WTC11 (cell line): ENCODE measurements around the gene ANKRD13C. TPM values are rescaled to one million over a fixed set of nuclear protein-coding genes. Genes with fewer than 3 reads are reported as not detected.
A peak's percentile ranks its signal among the peaks of the same experiment; 100 is the strongest.

ENCODE experiments used
- CREM ChIP-seq: sonication (generic); formaldehyde crosslinking; IDR thresholded peaks from 2 replicates; pipeline ENCODE4 v1.8.1; 2022; ENCODE audit warnings: mild to moderate bottlenecking, missing genetic modification reagents, moderate library complexity
- EMX1 ChIP-seq: fragments of 250-450 bp; sonication (Bioruptor Pico); IDR thresholded peaks from 2 replicates; pipeline ENCODE4 v1.8.0; 2021; ENCODE audit warnings: mild to moderate bottlenecking
- ETV6 ChIP-seq: sonication (generic); formaldehyde crosslinking; IDR thresholded peaks from 2 replicates; pipeline ENCODE4 v1.8.1; 2022; ENCODE audit warnings: mild to moderate bottlenecking, missing genetic modification reagents
- FOXK1 ChIP-seq: sonication (generic); formaldehyde crosslinking; IDR thresholded peaks from 2 replicates; pipeline ENCODE4 v1.8.0; 2022; ENCODE audit warnings: mild to moderate bottlenecking, moderate library complexity, missing genetic modification reagents
- JUN ChIP-seq: sonication (generic); formaldehyde crosslinking; IDR thresholded peaks from 2 replicates; pipeline ENCODE4 v1.8.0; 2023; ENCODE audit warnings: mild to moderate bottlenecking, missing genetic modification reagents
- KAT7 ChIP-seq: sonication (generic); formaldehyde crosslinking; IDR thresholded peaks from 2 replicates; pipeline ENCODE4 v1.8.1; 2023; ENCODE audit warnings: missing genetic modification reagents, mild to moderate bottlenecking, borderline replicate concordance
- MYBL2 ChIP-seq: sonication (generic); formaldehyde crosslinking; IDR thresholded peaks from 2 replicates; pipeline ENCODE4 v1.8.1; 2023; ENCODE audit warnings: mild to moderate bottlenecking, moderate library complexity, missing genetic modification reagents
- NFYB ChIP-seq: sonication (generic); formaldehyde crosslinking; conservative IDR thresholded peaks from 2 replicates; pipeline ENCODE4 v1.8.0; 2022; ENCODE audit warnings: low read depth, missing genetic modification reagents
- OVOL2 ChIP-seq: fragments of 250-450 bp; sonication (Bioruptor Pico); IDR thresholded peaks from 2 replicates; pipeline ENCODE4 v1.9.0; 2021; ENCODE audit warnings: mild to moderate bottlenecking, borderline replicate concordance
- RORB ChIP-seq: fragments of 250-450 bp; sonication (Bioruptor Pico); IDR thresholded peaks from 2 replicates; pipeline ENCODE4 v1.9.0; 2021; ENCODE audit warnings: mild to moderate bottlenecking
- SMAD4 ChIP-seq: sonication (generic); formaldehyde crosslinking; IDR thresholded peaks from 2 replicates; pipeline ENCODE4 v1.8.0; 2022; ENCODE audit warnings: mild to moderate bottlenecking, missing genetic modification reagents
- TEAD4 ChIP-seq: sonication (generic); formaldehyde crosslinking; IDR thresholded peaks from 2 replicates; pipeline ENCODE4 v1.8.0; 2022; ENCODE audit warnings: mild to moderate bottlenecking, missing genetic modification reagents
- ZBTB21 ChIP-seq: sonication (generic); formaldehyde crosslinking; IDR thresholded peaks from 2 replicates; pipeline ENCODE4 v1.8.1; 2023; ENCODE audit warnings: mild to moderate bottlenecking, missing genetic modification reagents, borderline replicate concordance
- ZNF219 ChIP-seq: sonication (generic); formaldehyde crosslinking; IDR thresholded peaks from 2 replicates; pipeline ENCODE4 v1.8.0; 2023; ENCODE audit warnings: missing genetic modification reagents, mild to moderate bottlenecking, borderline replicate concordance
- ZNF232 ChIP-seq: sonication (generic); formaldehyde crosslinking; IDR thresholded peaks from 2 replicates; pipeline ENCODE4 v1.8.0; 2022; ENCODE audit warnings: mild to moderate bottlenecking, missing genetic modification reagents
- ZNF263 ChIP-seq: sonication (generic); formaldehyde crosslinking; IDR thresholded peaks from 2 replicates; pipeline ENCODE4 v1.8.1; 2022; ENCODE audit warnings: low read depth, mild to moderate bottlenecking, moderate library complexity, missing genetic modification reagents
- ZNF317 ChIP-seq: sonication (generic); formaldehyde crosslinking; IDR thresholded peaks from 2 replicates; pipeline ENCODE4 v1.8.1; 2023; ENCODE audit warnings: low read depth, mild to moderate bottlenecking, moderate library complexity, missing genetic modification reagents, borderline replicate concordance
- ZNF396 ChIP-seq: fragments of 250-450 bp; sonication (Bioruptor Pico); IDR thresholded peaks from 2 replicates; pipeline ENCODE4 v1.8.0; 2021; ENCODE audit warnings: mild to moderate bottlenecking, moderate library complexity, borderline replicate concordance
- ZNF671 ChIP-seq: fragments of 250-450 bp; sonication (Bioruptor Pico); IDR thresholded peaks from 2 replicates; pipeline ENCODE4 v1.8.0; 2021; ENCODE audit warnings: mild to moderate bottlenecking
- total RNA-seq: library from RNA; stranded (reverse); gene quantifications from 3 replicates; pipeline ENCODE4 v1.2.3, GENCODE V29; 2021
- TF ChIP-seq, protein P1 (sequence below): sonication (generic); formaldehyde crosslinking; conservative IDR thresholded peaks from 2 replicates; pipeline ENCODE4 v1.8.1; 2022; ENCODE audit warnings: mild to moderate bottlenecking, missing genetic modification reagents
- TF ChIP-seq, protein P2 (sequence below): sonication (generic); formaldehyde crosslinking; IDR thresholded peaks from 2 replicates; pipeline ENCODE4 v1.8.1; 2022; ENCODE audit warnings: low read depth, missing genetic modification reagents, borderline replicate concordance
- TF ChIP-seq, protein P3 (sequence below): sonication (generic); formaldehyde crosslinking; IDR thresholded peaks from 2 replicates; pipeline ENCODE4 v1.8.1; 2023; ENCODE audit warnings: mild to moderate bottlenecking, missing genetic modification reagents, moderate library complexity
- TF ChIP-seq, protein P4 (sequence below): fragments of 250-450 bp; sonication (Bioruptor Pico); conservative IDR thresholded peaks from 2 replicates; pipeline ENCODE4 v1.9.0; 2021; ENCODE audit warnings: mild to moderate bottlenecking
- TF ChIP-seq, protein P5 (sequence below): sonication (generic); formaldehyde crosslinking; IDR thresholded peaks from 2 replicates; pipeline ENCODE4 v1.8.1; 2022; ENCODE audit warnings: low read depth, mild to moderate bottlenecking, moderate library complexity, missing genetic modification reagents, borderline replicate concordance
- TF ChIP-seq, protein P6 (sequence below): fragments of 250-450 bp; sonication (Bioruptor Pico); IDR thresholded peaks from 2 replicates; pipeline ENCODE4 v1.8.0; 2021; ENCODE audit warnings: mild to moderate bottlenecking
- TF ChIP-seq, protein P7 (sequence below): fragments of 250-450 bp; sonication (Bioruptor Pico); IDR thresholded peaks from 2 replicates; pipeline ENCODE4 v2.1.2; 2022; ENCODE audit warnings: mild to moderate bottlenecking, moderate library complexity
- TF ChIP-seq, protein P8 (sequence below): sonication (generic); formaldehyde crosslinking; IDR thresholded peaks from 2 replicates; pipeline ENCODE4 v1.8.1; 2022; ENCODE audit warnings: mild to moderate bottlenecking, missing genetic modification reagents, moderate library complexity, borderline replicate concordance

The ANKRD13C gene
- total RNA-seq, 1 experiment from 2014 or later, result 22.5 TPM

DNA sequence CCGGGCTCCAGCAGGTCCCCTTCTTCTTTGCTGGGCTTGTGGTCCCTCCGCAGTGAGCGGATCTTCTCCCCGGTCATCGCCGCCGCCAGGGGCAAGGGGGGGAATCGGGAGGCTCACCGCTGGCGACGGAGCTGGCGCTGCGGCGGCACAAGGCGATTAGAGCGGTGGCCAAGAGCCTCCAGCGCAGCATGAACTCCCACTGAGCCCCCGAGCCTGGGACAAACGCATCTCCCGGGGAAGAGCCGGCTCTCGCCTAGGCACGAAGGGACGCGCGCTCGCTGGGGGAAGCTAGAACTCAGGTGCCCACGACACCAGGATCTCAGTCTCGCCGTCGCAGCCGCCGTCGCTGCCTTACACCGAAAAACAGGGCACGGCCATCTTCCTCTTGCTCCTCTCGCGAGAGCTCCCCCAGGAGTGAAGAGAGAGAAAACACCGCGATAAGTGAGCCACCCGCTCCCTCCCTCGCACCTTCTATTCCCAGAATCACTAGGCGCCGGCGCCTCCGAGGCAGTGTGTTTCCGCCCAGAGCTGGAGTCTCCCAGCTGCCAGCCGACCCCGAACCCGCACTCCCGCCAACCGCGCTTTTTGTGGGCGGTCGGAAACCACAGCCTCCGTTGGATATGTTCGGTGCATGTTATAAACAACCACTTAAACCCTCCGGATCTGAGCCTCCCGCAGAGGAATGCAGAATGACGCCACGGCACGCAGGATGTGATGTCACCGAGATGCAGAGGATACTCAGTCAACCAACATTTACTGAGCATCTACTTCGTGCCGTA, at the start of gene ANKRD13C (continued):
- TF ChIP-seq ZNF671 (CRISPR knock-in tag) (no peak), RORB (no peak), JUN (CRISPR knock-in tag) (no peak), MYBL2 (CRISPR knock-in tag) (no peak; the same call in 1 of the 2 replicates), FOXK1 (CRISPR knock-in tag) (peak; percentile 52; the same call in 1 of the 2 replicates), ZNF219 (no peak), EMX1 (CRISPR knock-in tag) (no peak), ZBTB21 (CRISPR knock-in tag) (peak; percentile 99), KAT7 (no peak), ZNF232 (CRISPR knock-in tag) (peak; percentile 51), SMAD4 (no peak), NFYB (0 out of 2 replicates have a peak, but pooled peaks have one; percentile 23), ZNF396 (no peak), ZNF263 (CRISPR knock-in tag) (no peak), ZNF317 (CRISPR knock-in tag) (no peak), ETV6 (CRISPR knock-in tag) (no peak), TEAD4 (no peak), CREM (CRISPR knock-in tag) (peak; percentile 89), OVOL2 (CRISPR knock-in tag) (no peak; the same call in 1 of the 2 replicates)
- TF ChIP-seq, protein P1, sequence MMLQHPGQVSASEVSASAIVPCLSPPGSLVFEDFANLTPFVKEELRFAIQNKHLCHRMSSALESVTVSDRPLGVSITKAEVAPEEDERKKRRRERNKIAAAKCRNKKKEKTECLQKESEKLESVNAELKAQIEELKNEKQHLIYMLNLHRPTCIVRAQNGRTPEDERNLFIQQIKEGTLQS (CRISPR knock-in tag), result no peak
- TF ChIP-seq, protein P2, sequence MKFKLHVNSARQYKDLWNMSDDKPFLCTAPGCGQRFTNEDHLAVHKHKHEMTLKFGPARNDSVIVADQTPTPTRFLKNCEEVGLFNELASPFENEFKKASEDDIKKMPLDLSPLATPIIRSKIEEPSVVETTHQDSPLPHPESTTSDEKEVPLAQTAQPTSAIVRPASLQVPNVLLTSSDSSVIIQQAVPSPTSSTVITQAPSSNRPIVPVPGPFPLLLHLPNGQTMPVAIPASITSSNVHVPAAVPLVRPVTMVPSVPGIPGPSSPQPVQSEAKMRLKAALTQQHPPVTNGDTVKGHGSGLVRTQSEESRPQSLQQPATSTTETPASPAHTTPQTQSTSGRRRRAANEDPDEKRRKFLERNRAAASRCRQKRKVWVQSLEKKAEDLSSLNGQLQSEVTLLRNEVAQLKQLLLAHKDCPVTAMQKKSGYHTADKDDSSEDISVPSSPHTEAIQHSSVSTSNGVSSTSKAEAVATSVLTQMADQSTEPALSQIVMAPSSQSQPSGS (CRISPR knock-in tag), result no peak
- TF ChIP-seq, protein P3, sequence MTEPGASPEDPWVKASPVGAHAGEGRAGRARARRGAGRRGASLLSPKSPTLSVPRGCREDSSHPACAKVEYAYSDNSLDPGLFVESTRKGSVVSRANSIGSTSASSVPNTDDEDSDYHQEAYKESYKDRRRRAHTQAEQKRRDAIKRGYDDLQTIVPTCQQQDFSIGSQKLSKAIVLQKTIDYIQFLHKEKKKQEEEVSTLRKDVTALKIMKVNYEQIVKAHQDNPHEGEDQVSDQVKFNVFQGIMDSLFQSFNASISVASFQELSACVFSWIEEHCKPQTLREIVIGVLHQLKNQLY (CRISPR knock-in tag), result 0 out of 2 replicates have a peak, but pooled peaks have one; percentile 40
- TF ChIP-seq, protein P4, sequence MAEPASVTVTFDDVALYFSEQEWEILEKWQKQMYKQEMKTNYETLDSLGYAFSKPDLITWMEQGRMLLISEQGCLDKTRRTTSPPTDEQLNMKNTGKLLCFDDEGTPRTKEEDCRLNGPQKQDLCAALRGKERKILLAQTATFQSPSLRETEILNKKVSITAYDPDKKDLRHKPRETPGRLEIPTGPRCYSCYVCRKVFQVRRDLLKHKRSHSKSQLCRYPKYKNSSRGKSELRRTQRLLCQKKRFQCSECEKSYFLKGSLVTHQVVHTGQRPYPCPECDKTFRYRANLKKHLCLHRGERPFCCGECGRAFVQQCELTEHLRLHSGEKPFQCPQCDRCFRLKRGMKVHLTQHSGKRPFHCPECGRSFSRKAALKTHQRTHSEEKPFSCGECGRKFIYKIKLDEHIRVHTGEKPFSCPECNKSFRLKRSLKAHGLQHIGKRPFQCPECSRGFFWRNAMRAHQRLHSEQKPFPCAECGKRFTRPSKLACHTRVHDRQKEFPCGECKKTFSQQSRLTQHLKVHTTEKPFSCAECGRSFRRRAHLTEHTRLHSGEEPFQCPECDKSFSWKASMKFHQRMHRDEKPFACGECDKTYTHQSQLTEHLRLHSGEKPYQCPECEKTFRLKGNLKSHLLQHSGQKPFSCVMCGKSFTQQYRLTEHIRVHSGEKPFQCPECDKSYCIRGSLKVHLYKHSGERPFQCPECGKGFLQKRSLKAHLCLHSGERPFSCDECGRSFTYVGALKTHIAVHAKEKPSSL (CRISPR knock-in tag), result no peak
- TF ChIP-seq, protein P5, sequence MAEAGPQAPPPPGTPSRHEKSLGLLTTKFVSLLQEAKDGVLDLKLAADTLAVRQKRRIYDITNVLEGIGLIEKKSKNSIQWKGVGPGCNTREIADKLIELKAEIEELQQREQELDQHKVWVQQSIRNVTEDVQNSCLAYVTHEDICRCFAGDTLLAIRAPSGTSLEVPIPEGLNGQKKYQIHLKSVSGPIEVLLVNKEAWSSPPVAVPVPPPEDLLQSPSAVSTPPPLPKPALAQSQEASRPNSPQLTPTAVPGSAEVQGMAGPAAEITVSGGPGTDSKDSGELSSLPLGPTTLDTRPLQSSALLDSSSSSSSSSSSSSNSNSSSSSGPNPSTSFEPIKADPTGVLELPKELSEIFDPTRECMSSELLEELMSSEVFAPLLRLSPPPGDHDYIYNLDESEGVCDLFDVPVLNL (CRISPR knock-in tag), result no peak
- TF ChIP-seq, protein P6, sequence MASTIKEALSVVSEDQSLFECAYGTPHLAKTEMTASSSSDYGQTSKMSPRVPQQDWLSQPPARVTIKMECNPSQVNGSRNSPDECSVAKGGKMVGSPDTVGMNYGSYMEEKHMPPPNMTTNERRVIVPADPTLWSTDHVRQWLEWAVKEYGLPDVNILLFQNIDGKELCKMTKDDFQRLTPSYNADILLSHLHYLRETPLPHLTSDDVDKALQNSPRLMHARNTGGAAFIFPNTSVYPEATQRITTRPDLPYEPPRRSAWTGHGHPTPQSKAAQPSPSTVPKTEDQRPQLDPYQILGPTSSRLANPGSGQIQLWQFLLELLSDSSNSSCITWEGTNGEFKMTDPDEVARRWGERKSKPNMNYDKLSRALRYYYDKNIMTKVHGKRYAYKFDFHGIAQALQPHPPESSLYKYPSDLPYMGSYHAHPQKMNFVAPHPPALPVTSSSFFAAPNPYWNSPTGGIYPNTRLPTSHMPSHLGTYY (CRISPR knock-in tag), result no peak
- TF ChIP-seq, protein P7, sequence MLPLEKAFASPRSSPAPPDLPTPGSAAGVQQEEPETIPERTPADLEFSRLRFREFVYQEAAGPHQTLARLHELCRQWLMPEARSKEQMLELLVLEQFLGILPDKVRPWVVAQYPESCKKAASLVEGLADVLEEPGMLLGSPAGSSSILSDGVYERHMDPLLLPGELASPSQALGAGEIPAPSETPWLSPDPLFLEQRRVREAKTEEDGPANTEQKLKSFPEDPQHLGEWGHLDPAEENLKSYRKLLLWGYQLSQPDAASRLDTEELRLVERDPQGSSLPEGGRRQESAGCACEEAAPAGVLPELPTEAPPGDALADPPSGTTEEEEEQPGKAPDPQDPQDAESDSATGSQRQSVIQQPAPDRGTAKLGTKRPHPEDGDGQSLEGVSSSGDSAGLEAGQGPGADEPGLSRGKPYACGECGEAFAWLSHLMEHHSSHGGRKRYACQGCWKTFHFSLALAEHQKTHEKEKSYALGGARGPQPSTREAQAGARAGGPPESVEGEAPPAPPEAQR (CRISPR knock-in tag), result no peak
- TF ChIP-seq, protein P8, sequence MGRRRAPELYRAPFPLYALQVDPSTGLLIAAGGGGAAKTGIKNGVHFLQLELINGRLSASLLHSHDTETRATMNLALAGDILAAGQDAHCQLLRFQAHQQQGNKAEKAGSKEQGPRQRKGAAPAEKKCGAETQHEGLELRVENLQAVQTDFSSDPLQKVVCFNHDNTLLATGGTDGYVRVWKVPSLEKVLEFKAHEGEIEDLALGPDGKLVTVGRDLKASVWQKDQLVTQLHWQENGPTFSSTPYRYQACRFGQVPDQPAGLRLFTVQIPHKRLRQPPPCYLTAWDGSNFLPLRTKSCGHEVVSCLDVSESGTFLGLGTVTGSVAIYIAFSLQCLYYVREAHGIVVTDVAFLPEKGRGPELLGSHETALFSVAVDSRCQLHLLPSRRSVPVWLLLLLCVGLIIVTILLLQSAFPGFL (CRISPR knock-in tag), result no peak
